Activated B cell treated with CpG ODN at 0.5 μM for 24 hours (primary cell): ENCODE data around the gene LY6G6F. TPM values are rescaled to one million over a fixed set of nuclear protein-coding genes. Genes with fewer than 3 reads are reported as not detected.
A peak's percentile ranks its signal among the peaks of the same experiment; 100 is the strongest.

Source experiments
- ATAC-seq: fragments of 200-7000 bp; cut with Tn5 transposase; one replicate; pipeline ENCODE4 v1.10.0; 2021; ENCODE audit warnings: low read depth, mild to moderate bottlenecking, moderate library complexity
- CTCF ChIA-PET: fragments of 350-600 bp; sonication (Branson Sonifier 250); formaldehyde crosslinking; loops from one replicate; lab custom pipeline; 2021; ENCODE audit warnings: antibody characterized with exemption; lab: Charles Lee
- POLR2A ChIA-PET: fragments of 350-600 bp; sonication (Branson Sonifier 250); formaldehyde crosslinking; loops from one replicate; lab custom pipeline; 2021; ENCODE audit warnings: antibody characterized with exemption; lab: Charles Lee
- DNase-seq: peaks from one replicate; pipeline ENCODE4 v3.0.0; 2022
- H3K27ac Mint-ChIP-seq: one replicate; pipeline ENCODE4 v1.8.0; 2020; ENCODE audit warnings: mixed read lengths
- H3K27me3 Mint-ChIP-seq: one replicate; pipeline ENCODE4 v1.8.0; 2021; ENCODE audit warnings: mixed read lengths
- H3K36me3 Mint-ChIP-seq: one replicate; pipeline ENCODE4 v1.8.0; 2021; ENCODE audit warnings: low read depth, mixed read lengths
- H3K4me1 Mint-ChIP-seq: one replicate; pipeline ENCODE4 v1.8.0; 2021; ENCODE audit warnings: mixed read lengths
- H3K4me3 Mint-ChIP-seq: one replicate; pipeline ENCODE4 v1.8.0; 2020; ENCODE audit warnings: mild to moderate bottlenecking, mixed read lengths
- H3K9me3 Mint-ChIP-seq: one replicate; pipeline ENCODE4 v1.8.0; 2020; ENCODE audit warnings: mixed read lengths
- intact Hi-C: fragments of 100-400 bp; cut with micrococcal nuclease; formaldehyde crosslinking; loops from one replicate; pipeline ENCODE4 v1.15.1; 2024
- total RNA-seq: library from RNA; stranded (reverse); gene quantifications from 2 replicates; pipeline ENCODE4 v1.2.3, GENCODE V29; 2022
- TF ChIP-seq, protein P1 (sequence below): fragments of 200-600 bp; IDR thresholded peaks from one replicate; pipeline ENCODE4 v1.8.0; 2022; ENCODE audit warnings: antibody characterized with exemption, mild to moderate bottlenecking

LY6G6F gene
- total RNA-seq, 1 donor from 2014 or later = not detected

- ChIA-PET CTCF (interaction anchor here (0.8 to 1.8 kb wide), 5 partner anchors 34 to 94 kb away, joined by 3 to 5 read pairs (median 3); no protein-coding TSS in a partner anchor), POLR2A (interaction anchor here (0.5 to 7.5 kb wide), 24 partner anchors 9 to 195 kb away, joined by 3 to 131 read pairs (median 6); partner anchors contain the start of genes ABHD16A, BAG6, DDAH2 and DDX39B)
- Mint-ChIP-seq H3K9me3 (no peaks in the 10 kb centered on the region), H3K4me3 (peak within 1 kb of the TSS; percentile 92), H3K36me3 (peaks cover 50% of the 10 kb centered on the region), H3K27ac (peak within 1 kb of the TSS; percentile 94), H3K4me1 (peaks cover 74% of the 10 kb centered on the region), H3K27me3 (no peaks in the 10 kb centered on the region)
- DNase-seq (peak; percentile 73), ATAC-seq (peak; percentile 46)
- intact Hi-C loops = loop anchor here (5.0 to 10.0 kb wide), 2 partner anchors 114 to 241 kb away; partner anchors contain the start of genes MICB and PRRC2A
- TF ChIP-seq, protein P1, sequence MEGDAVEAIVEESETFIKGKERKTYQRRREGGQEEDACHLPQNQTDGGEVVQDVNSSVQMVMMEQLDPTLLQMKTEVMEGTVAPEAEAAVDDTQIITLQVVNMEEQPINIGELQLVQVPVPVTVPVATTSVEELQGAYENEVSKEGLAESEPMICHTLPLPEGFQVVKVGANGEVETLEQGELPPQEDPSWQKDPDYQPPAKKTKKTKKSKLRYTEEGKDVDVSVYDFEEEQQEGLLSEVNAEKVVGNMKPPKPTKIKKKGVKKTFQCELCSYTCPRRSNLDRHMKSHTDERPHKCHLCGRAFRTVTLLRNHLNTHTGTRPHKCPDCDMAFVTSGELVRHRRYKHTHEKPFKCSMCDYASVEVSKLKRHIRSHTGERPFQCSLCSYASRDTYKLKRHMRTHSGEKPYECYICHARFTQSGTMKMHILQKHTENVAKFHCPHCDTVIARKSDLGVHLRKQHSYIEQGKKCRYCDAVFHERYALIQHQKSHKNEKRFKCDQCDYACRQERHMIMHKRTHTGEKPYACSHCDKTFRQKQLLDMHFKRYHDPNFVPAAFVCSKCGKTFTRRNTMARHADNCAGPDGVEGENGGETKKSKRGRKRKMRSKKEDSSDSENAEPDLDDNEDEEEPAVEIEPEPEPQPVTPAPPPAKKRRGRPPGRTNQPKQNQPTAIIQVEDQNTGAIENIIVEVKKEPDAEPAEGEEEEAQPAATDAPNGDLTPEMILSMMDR = no peak
Measured at GRCh38 chr6:31736021-31736767, 29.5 kb downstream of the LY6G6F start, which contains the start of gene CLIC1. Gene CLIC1, minus strand, starts transcription at chr6:31736530. Its CDS starts 230 bp downstream, at chr6:31736300.

GRCh38 chr6:31736768-31737314 lies 30.2 kb downstream of the LY6G6F start:
- Mint-ChIP-seq H3K36me3 (peaks cover 48% of the 10 kb centered on the region), H3K27me3 (no peaks in the 10 kb centered on the region), H3K9me3 (no peaks in the 10 kb centered on the region), H3K27ac (peak overlapping the region; percentile 94), H3K4me1 (peaks cover 74% of the 10 kb centered on the region), H3K4me3 (peak overlapping the region; percentile 92)
- TF ChIP-seq, protein P1 = no peak
- DNase-seq (no peak), ATAC-seq (no peak)
- POLR2A ChIA-PET = interaction anchor here (0.5 to 7.5 kb wide), 22 partner anchors 9 to 235 kb away, joined by 3 to 131 read pairs (median 6); partner anchors contain the start of genes ABHD16A, BAG6, DDAH2 and DXO
- CTCF ChIA-PET = interaction anchor here (1.0 to 1.8 kb wide), 5 partner anchors 9 to 96 kb away, joined by 3 to 7 read pairs (median 3); no protein-coding TSS in a partner anchor
- intact Hi-C loops = loop anchor here (5.0 to 10.0 kb wide), 2 partner anchors 115 to 242 kb away; partner anchors contain the start of genes MICB and PRRC2A

- DNase-seq (no peak), ATAC-seq (no peak)
- intact Hi-C loops = loop anchor here (5.0 to 10.0 kb wide), 2 partner anchors 115 to 243 kb away; partner anchors contain the start of genes MICB and PRRC2A
- Mint-ChIP-seq H3K36me3 (peaks cover 45% of the 10 kb centered on the region), H3K27me3 (no peaks in the 10 kb centered on the region), H3K27ac (peak overlapping the region; percentile 94), H3K9me3 (no peaks in the 10 kb centered on the region), H3K4me1 (peaks cover 70% of the 10 kb centered on the region), H3K4me3 (peak overlapping the region; percentile 92)
- ChIA-PET CTCF (interaction anchor here (1.2 to 1.8 kb wide), 7 partner anchors 8 to 125 kb away, joined by 3 to 7 read pairs (median 4); partner anchors contain the start of genes DDAH2, HSPA1A, HSPA1L and NEU1), POLR2A (interaction anchor here (0.5 to 7.5 kb wide), 26 partner anchors 10 to 1580 kb away, joined by 3 to 131 read pairs (median 4); partner anchors contain the start of genes ABHD16A, BAG6, DDAH2 and DXO)
- TF ChIP-seq, protein P1 = no peak
Measured at GRCh38 chr6:31737315-31737990, 30.8 kb downstream of the LY6G6F start.

DNA sequence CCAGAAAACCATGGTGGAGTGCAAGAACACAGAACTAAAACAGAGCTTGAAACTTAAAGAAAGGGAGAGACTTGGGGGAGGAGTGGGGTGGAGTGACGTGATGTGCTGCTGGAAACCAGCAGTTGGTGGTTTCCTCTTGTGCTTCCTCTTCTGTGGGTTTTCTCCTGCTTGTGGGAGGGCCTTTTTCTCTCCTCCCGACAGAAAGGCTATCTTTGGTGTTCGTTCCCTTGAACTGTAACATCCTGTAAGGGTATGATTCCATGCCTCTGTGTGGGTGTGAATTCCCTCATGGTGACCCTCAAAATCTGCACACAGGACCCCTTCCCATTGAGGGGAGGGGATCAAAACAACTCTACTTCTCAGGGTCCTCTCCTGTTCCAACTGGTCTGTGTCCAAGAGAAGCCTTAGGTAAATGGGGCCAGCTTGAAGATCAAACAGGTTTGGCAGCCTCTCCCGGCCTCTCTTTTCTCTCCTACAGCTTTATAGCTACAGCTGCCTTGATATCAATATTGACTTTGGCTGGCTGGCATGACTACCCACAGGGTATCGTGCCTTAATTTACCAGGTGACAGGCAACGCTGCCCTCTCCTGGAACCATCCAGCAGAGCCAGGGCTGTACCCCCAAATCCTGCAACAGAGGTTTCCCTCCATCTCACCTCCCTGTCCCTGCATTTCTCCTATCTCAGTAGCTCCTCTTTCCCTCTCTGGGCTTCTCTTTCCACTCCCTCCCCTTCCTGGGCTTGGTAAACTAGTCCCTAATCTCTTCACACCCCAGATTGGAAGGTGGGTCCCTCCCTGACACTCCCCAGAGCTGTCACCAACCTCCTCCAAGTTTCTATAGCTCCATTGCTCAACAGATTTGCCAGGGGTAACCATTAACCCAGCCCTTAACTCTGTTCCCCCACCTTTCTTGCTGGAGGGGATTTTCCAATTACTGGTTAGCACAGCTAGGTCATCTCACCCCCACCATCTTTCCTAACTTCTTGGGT lies 31.6 kb downstream of the LY6G6F start:
- Mint-ChIP-seq H3K27ac (peak overlapping the region; percentile 94), H3K9me3 (no peaks in the 10 kb centered on the region), H3K4me3 (peak overlapping the region; percentile 92), H3K36me3 (peaks cover 39% of the 10 kb centered on the region), H3K27me3 (no peaks in the 10 kb centered on the region), H3K4me1 (peaks cover 66% of the 10 kb centered on the region)
- intact Hi-C loops = loop anchor here (1.0 to 10.0 kb wide), 5 partner anchors 35 to 243 kb away; partner anchors contain the start of genes ABHD16A, MICB, PRRC2A and VARS1
- DNase-seq (no peak), ATAC-seq (peak; percentile 16)
- TF ChIP-seq, protein P1 = no peak
- ChIA-PET POLR2A (interaction anchor here (0.6 to 7.5 kb wide), 30 partner anchors 11 to 1579 kb away, joined by 3 to 131 read pairs (median 5); partner anchors contain the start of genes ABHD16A, BAG6, DDAH2 and DXO), CTCF (interaction anchor here (1.2 to 1.5 kb wide), 8 partner anchors 9 to 124 kb away, joined by 3 to 7 read pairs (median 4); partner anchors contain the start of genes DDAH2, HSPA1A, HSPA1L and NEU1)
